HG02840 (cell line): Measurements from ENCODE around the gene CSKMT.
"Not testable (repeated sequence)": the region's sequence is repeated elsewhere in the genome, so short reads cannot be mapped to it uniquely, and the experiment has no call there.

Experiments used
- ATAC-seq: cut with Tn5 transposase; IDR thresholded peaks from one replicate; pipeline ENCODE4 v1.9.1; 2021; ENCODE audit warnings: mild to moderate bottlenecking, moderate library complexity, moderate number of reproducible peaks; ENCODE audit not compliant: unreplicated experiment, low FRiP score

CSKMT gene

GRCh38 chr11:62687508-62688396, 22.6 kb downstream of the CSKMT start:
- no peak for ATAC-seq

- ATAC-seq, result no peak
These were observed 23.4 kb downstream of the CSKMT start for GRCh38 chr11:62688491-62688890.

- ATAC-seq, result no peak
These were observed 24.5 kb downstream of the CSKMT start, which contains the start of gene LRRN4CL for GRCh38 chr11:62689421-62690183. LRRN4CL (minus strand) TSS chr11:62689530; CDS start chr11:62688508, 1,022 bp downstream.

GRCh38 chr11:62693624-62694023, 28.5 kb downstream of the CSKMT start:
- not testable (repeated sequence) for ATAC-seq

- ATAC-seq, result no peak
These were observed 29.5 kb downstream of the CSKMT start for GRCh38 chr11:62694455-62695167.

- ATAC-seq, result no peak
These were observed 37.1 kb downstream of the CSKMT start for GRCh38 chr11:62702246-62702645.

- not testable (repeated sequence) for ATAC-seq
These were observed 38.8 kb downstream of the CSKMT start for GRCh38 chr11:62703921-62704320.

- no peak for ATAC-seq
These were observed 40.3 kb downstream of the CSKMT start for GRCh38 chr11:62705413-62705812.

GRCh38 chr11:62705880-62706849, 41.1 kb downstream of the CSKMT start:
- no peak for ATAC-seq

- ATAC-seq, result no peak
These were observed 41.7 kb downstream of the CSKMT start for GRCh38 chr11:62706850-62707247.

- no peak for ATAC-seq
These were observed 42.3 kb downstream of the CSKMT start, which contains the start of the genes BSCL2 and GNG3 for GRCh38 chr11:62707277-62707861. BSCL2 (minus strand) TSS chr11:62707424; CDS start chr11:62707195, 229 bp downstream. GNG3 (plus strand) TSS chr11:62707676; CDS start chr11:62708296, 620 bp downstream.

- ATAC-seq, result no peak
These were observed 43.3 kb downstream of the CSKMT start for GRCh38 chr11:62708392-62708791.

GRCh38 chr11:62708793-62709192, 43.7 kb downstream of the CSKMT start:
- no peak for ATAC-seq

GRCh38 chr11:62709247-62710000, 44.3 kb downstream of the CSKMT start:
- peak; percentile 56 for ATAC-seq

- ATAC-seq, result no peak
These were observed 44.9 kb downstream of the CSKMT start for GRCh38 chr11:62710001-62710345.

- ATAC-seq, result no peak
These were observed 47.2 kb downstream of the CSKMT start for GRCh38 chr11:62712276-62712812.

GRCh38 chr11:62712861-62713260, 47.7 kb downstream of the CSKMT start:
- ATAC-seq, result no peak

GRCh38 chr11:62713343-62713742, 48.2 kb downstream of the CSKMT start:
- no peak for ATAC-seq
